Right atrium auricular region (tissue), 2 donors: ENCODE measurements around the gene NLRC3. TPM values are rescaled to one million over a fixed set of nuclear protein-coding genes. Genes with fewer than 3 reads are reported as not detected.
A peak's percentile ranks its signal among the peaks of the same experiment; 100 is the strongest.
"Not testable (repeated sequence)": the region's sequence is repeated elsewhere in the genome, so short reads cannot be mapped to it uniquely, and the experiment has no call there.

Experiments used
- DNase-seq: peaks from one replicate; pipeline ENCODE4 v3.0.0-alpha.2; 2019; ENCODE audit warnings: low spot score
- H3K27ac ChIP-seq, 2 donors: fragments of 200-600 bp; sonication (generic); 1 replicate in 1 of 2; 2 replicates in 1 of 2; pipeline ENCODE4 v1.5.1; 2016 to 2019
- H3K27me3 ChIP-seq, 2 donors: fragments of 200-600 bp; sonication (generic); one replicate each; pipeline versions ENCODE4 v1.5.1 to v1.6.0; 2017 to 2019
- H3K36me3 ChIP-seq: fragments of 200-600 bp; sonication (generic); one replicate; pipeline ENCODE4 v1.5.1; 2016
- H3K4me1 ChIP-seq, 2 donors: fragments of 200-600 bp; sonication (generic); one replicate each; pipeline versions ENCODE4 v1.5.1 to v1.6.0; 2017 to 2019
- H3K4me3 ChIP-seq, 2 donors: fragments of 200-600 bp; sonication (generic); 1 replicate in 1 of 2; 2 replicates in 1 of 2; pipeline ENCODE4 v1.5.1; 2017 to 2019; ENCODE audit warnings: mild to moderate bottlenecking in 1 of 2, moderate library complexity in 1 of 2
- H3K9me3 ChIP-seq, 2 donors: fragments of 200-600 bp; sonication (generic); one replicate each; pipeline ENCODE4 v1.5.1; 2019
- CTCF ChIP-seq, 2 donors: fragments of 200-600 bp; sonication (generic); IDR thresholded peaks; one replicate each; pipeline ENCODE4 v1.5.1; 2019; ENCODE audit warnings: antibody characterized with exemption in 2 of 2
- total RNA-seq, 2 donors: library from RNA; depleted of rRNA; stranded (reverse); fragments of >200 nt; gene quantifications; one replicate each; pipeline ENCODE4 v1.1.0, GENCODE V29; 2016

Gene NLRC3
- total RNA-seq, 2 donors from 2014 or later = 0.85 to 1.1 TPM

GRCh38 chr16:3612510-3613466 is 35.6 kb upstream of the NLRC3 start:
- Histone ChIP-seq H3K4me1 (peaks cover 0 to 23% of the 10 kb centered on the region in 2 donors), H3K36me3 (no peaks in the 10 kb centered on the region), H3K4me3 (peak overlapping the region; percentile 98 to 99), H3K27me3 (no peaks in the 10 kb centered on the region), H3K27ac (peak overlapping the region in 1 of 2 donors; percentile 83), H3K9me3 (no peaks in the 10 kb centered on the region)
- DNase-seq = no peak
- TF ChIP-seq CTCF (IDR thresholded peaks at IDR 0.05) = no peak

DNA sequence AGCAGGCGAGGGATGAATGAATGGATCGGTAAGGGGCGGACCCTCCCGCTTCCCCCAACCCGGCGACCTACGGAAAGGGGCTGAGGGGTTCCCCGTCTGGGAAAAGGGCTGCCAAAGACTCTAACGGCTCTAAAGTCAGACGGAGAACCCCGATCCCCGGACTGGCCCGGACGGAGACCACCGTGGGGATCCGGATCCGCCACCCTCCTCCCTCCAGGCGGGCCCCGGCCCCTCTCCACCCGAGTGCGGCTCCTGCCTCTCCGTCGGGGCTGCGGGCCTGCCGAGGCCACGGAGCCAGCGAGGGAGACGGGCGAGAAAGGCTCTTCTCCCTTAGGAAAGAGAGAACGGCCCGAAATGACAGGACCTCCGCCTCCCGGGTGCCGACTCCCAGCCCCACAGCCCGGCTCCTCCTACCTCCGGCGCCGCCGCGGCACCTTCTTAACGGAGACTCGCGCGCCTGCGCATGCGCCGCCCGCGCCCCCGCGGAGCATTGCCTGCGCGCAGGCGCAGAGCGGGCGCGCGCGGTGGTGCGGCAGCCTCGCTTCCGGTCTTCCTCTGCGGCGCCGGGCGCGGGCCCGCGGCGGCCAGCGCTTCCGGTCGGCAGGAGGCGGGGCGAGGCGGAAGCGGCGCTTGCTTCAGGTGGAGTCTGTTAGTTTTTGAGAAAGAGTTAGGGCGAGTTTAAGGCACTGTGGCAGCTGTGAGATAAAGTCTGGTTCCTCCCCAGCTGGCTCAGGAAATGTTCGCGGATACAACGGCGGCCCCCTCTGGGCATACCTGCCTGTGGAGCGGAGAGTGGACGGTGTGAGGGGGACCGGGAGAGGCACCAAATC is 34.2 kb upstream of the NLRC3 start, which contains the start of gene SLX4:
SLX4 (minus strand) TSS at position 461 of the 830 bp plus-strand sequence. CDS start 2,642 bp downstream, outside the sequence.
- H3K36me3 ChIP-seq = no peaks in the 10 kb centered on the region
- no peak for TF ChIP-seq CTCF (IDR thresholded peaks at IDR 0.05)
- H3K27me3 ChIP-seq = no peaks in the 10 kb centered on the region
- H3K27ac ChIP-seq = peak within 1 kb of the TSS; percentile 83 to 84
- DNase-seq = peak; percentile 86
- peaks cover 0 to 23% of the 10 kb centered on the region in 2 donors for H3K4me1 ChIP-seq
- H3K4me3 ChIP-seq = peak within 1 kb of the TSS; percentile 98 to 99
- H3K9me3 ChIP-seq = no peaks in the 10 kb centered on the region

- H3K27me3 ChIP-seq = no peaks in the 10 kb centered on the region
- no peak for TF ChIP-seq CTCF (IDR thresholded peaks at IDR 0.05)
- H3K4me3 ChIP-seq = peak overlapping the region; percentile 98 to 99
- no peak for DNase-seq
- H3K9me3 ChIP-seq = no peaks in the 10 kb centered on the region
- H3K4me1 ChIP-seq = peaks cover 0 to 23% of the 10 kb centered on the region in 2 donors
- H3K36me3 ChIP-seq = no peaks in the 10 kb centered on the region
- H3K27ac ChIP-seq = peak overlapping the region; percentile 82 to 84
These were observed 33.5 kb upstream of the NLRC3 start for GRCh38 chr16:3610698-3611145.

DNA sequence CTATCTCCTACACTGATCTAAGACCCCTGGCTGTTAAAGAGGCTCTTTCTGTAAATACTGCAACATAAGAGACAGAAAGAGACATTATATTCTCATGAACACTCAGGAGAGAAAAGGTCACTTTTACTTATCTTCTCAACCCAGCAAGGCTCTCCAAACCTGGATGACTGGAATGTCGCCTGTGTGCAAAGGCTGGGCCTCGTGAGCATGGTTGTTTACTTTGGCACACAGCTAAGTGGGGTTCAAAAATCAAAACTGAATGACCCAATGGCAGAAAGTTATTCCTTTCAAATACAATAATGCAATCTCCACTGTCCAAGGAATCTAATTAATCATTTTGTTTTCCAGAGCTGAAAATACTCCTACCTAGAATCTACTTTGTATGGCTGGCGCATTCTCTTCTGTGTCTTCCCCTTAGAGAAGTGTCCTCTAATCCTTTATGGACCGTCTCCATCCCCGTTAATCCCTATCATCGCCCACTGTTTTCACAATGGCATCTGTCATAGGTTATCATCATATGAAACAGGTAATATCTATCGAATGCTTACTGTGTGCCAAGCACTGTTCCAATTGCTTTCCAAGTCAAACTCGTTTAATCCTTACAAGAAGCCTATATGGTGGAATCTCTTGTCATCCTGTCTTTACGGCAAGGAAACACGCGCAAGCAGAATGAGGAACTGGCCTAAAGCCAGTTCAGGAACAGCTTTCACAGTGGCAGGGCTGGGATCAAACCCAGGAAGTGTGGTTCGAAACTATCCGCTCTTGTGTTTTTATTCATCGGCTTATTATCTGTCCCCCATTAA is 32.9 kb upstream of the NLRC3 start:
- DNase-seq = no peak
- H3K36me3 ChIP-seq = no peaks in the 10 kb centered on the region
- H3K4me3 ChIP-seq = peak overlapping the region in 1 of 2 donors; percentile 99
- H3K9me3 ChIP-seq = no peaks in the 10 kb centered on the region
- TF ChIP-seq CTCF (IDR thresholded peaks at IDR 0.05) = no peak
- no peaks in the 10 kb centered on the region for H3K27me3 ChIP-seq
- H3K4me1 ChIP-seq = peaks cover 0 to 23% of the 10 kb centered on the region in 2 donors
- H3K27ac ChIP-seq = no peak overlapping the region

- H3K36me3 ChIP-seq, H3K9me3 ChIP-seq, H3K27ac ChIP-seq, H3K4me3 ChIP-seq, H3K27me3 ChIP-seq, DNase-seq: not testable (repeated sequence)
- peaks cover 0 to 23% of the 10 kb centered on the region in 2 donors for H3K4me1 ChIP-seq
These were observed 31.8 kb upstream of the NLRC3 start for GRCh38 chr16:3608976-3609375.
